HEK293T (cell line): Measurements from ENCODE around the gene GMPR.

Experiments
- ARNT ChIP-seq: fragments of 450-650 bp; IDR thresholded peaks from 2 replicates; pipeline ENCODE4 v1.6.1; 2017; ENCODE audit warnings: mild to moderate bottlenecking
- SP1 ChIP-seq: fragments of 450-650 bp; IDR thresholded peaks from 2 replicates; pipeline ENCODE4 v1.6.1; 2017
- SUZ12 ChIP-seq: fragments of 450-650 bp; IDR thresholded peaks from 2 replicates; pipeline ENCODE4 v1.6.1; 2016; ENCODE audit warnings: mild to moderate bottlenecking
- TARDBP ChIP-seq: fragments of 450-650 bp; IDR thresholded peaks from 2 replicates; pipeline ENCODE4 v1.6.1; 2016

- TF ChIP-seq ARNT (no peak), SP1 (no peak), SUZ12 (no peak), TARDBP (no peak)
Measured at GRCh38 chr6:16292432-16292831, 54.0 kb downstream of the GMPR start.
